Stimulated activated CD4-positive, alpha-beta T cell treated with anti-CD3 and anti-CD28 coated beads, Interleukin-15, amount 100 ng/mL, for 1 hour (primary cell): ENCODE data around the gene UBTD2.
A peak's percentile ranks its signal among the peaks of the same experiment; 100 is the strongest.
"Not testable (repeated sequence)": the region's sequence is repeated elsewhere in the genome, so short reads cannot be mapped to it uniquely, and the experiment has no call there.

Source experiments
- DNase-seq, 2 donors: peaks; one replicate each; pipeline ENCODE4 v3.0.0-alpha.2; 2020; ENCODE audit warnings: low read depth in 1 of 2, low spot score in 1 of 2

The UBTD2 gene

GRCh38 chr5:172252501-172252900 lies 31.1 kb downstream of the UBTD2 start:
- no peak for DNase-seq

- no peak for DNase-seq
Measured at GRCh38 chr5:172251419-172251818, 32.1 kb downstream of the UBTD2 start.

GRCh38 chr5:172248637-172249036 lies 34.9 kb downstream of the UBTD2 start:
- DNase-seq: no peak

- DNase-seq: no peak
Measured at GRCh38 chr5:172245703-172246125, 37.9 kb downstream of the UBTD2 start.

GRCh38 chr5:172245046-172245445 lies 38.5 kb downstream of the UBTD2 start:
- DNase-seq: no peak

- no peak for DNase-seq
Measured at GRCh38 chr5:172243302-172243701, 40.3 kb downstream of the UBTD2 start.

GRCh38 chr5:172238334-172238733 lies 45.2 kb downstream of the UBTD2 start:
- no peak for DNase-seq

GRCh38 chr5:172235827-172236736 lies 47.5 kb downstream of the UBTD2 start:
- no peak for DNase-seq

- DNase-seq: no peak
Measured at GRCh38 chr5:172235132-172235780, 48.3 kb downstream of the UBTD2 start.

GRCh38 chr5:172234031-172234430 lies 49.5 kb downstream of the UBTD2 start:
- DNase-seq: no peak

GRCh38 chr5:172229904-172230303 lies 53.7 kb downstream of the UBTD2 start:
- no peak for DNase-seq

- DNase-seq: no peak
Measured at GRCh38 chr5:172224996-172225395, 58.6 kb downstream of the UBTD2 start.

GRCh38 chr5:172223901-172224873 lies 59.4 kb downstream of the UBTD2 start:
- peak in 1 of 2 donors; percentile 22 for DNase-seq

GRCh38 chr5:172219296-172219695 lies 64.3 kb downstream of the UBTD2 start:
- DNase-seq: no peak

GRCh38 chr5:172216345-172216744 lies 67.2 kb downstream of the UBTD2 start:
- DNase-seq: no peak

- DNase-seq: no peak
Measured at GRCh38 chr5:172213126-172213525, 70.4 kb downstream of the UBTD2 start.

- no peak for DNase-seq
Measured at GRCh38 chr5:172211676-172212075, 71.9 kb downstream of the UBTD2 start.

GRCh38 chr5:172209714-172210113 lies 73.8 kb downstream of the UBTD2 start:
- no peak for DNase-seq

- DNase-seq: no peak
Measured at GRCh38 chr5:172207511-172207910, 76.1 kb downstream of the UBTD2 start.

GRCh38 chr5:172205984-172206383 lies 77.6 kb downstream of the UBTD2 start:
- not testable (repeated sequence) for DNase-seq

- no peak for DNase-seq
Measured at GRCh38 chr5:172200476-172200875, 83.1 kb downstream of the UBTD2 start.
